PC-3 (cell line): ENCODE results near the gene SH3BP5L. TPM values are rescaled to one million over a fixed set of nuclear protein-coding genes. Genes with fewer than 3 reads are reported as not detected.
"Not testable (repeated sequence)": the region's sequence is repeated elsewhere in the genome, so short reads cannot be mapped to it uniquely, and the experiment has no call there.

Source experiments
- ATAC-seq: fragments of 200-7000 bp; cut with Tn5 transposase; 2 replicates; pipeline ENCODE4 v1.9.1; 2020; ENCODE audit warnings: mild to moderate bottlenecking, moderate library complexity
- BruUV-seq: library from RNA; stranded (reverse); fragments of 400-500 nt; replicated peaks from 2 replicates; lab custom pipeline; 2021; lab: Mats Ljungman, UMichigan
- CTCF ChIA-PET: fragments of 300-600 bp; sonication (Branson Sonifier 250); formaldehyde crosslinking; loops from one replicate; lab custom pipeline; 2022; ENCODE audit warnings: antibody characterized with exemption; lab: Charles Lee
- POLR2A ChIA-PET: fragments of 300-600 bp; sonication (Branson Sonifier 250); formaldehyde crosslinking; loops from one replicate; lab custom pipeline; 2022; ENCODE audit warnings: antibody characterized with exemption; ENCODE audit not compliant: unreplicated experiment; lab: Charles Lee
- DNase-seq: peaks from one replicate; pipeline ENCODE4 v3.0.0-alpha.2; 2015
- H2AFZ ChIP-seq: fragments of 300-600 bp; sonication (generic); 2 replicates; pipeline ENCODE4 v1.6.0; 2016; ENCODE audit warnings: antibody characterized with exemption, low read length
- H3F3A ChIP-seq: fragments of 300-600 bp; sonication (generic); one replicate; pipeline ENCODE4 v1.6.0; 2017; ENCODE audit warnings: antibody characterized with exemption, low read length, control low read depth, mild to moderate bottlenecking; ENCODE audit not compliant: unreplicated experiment
- H3K27ac ChIP-seq: fragments of 300-600 bp; sonication (generic); 2 replicates; pipeline ENCODE4 v1.5.1; 2016; ENCODE audit warnings: mild to moderate bottlenecking, low read length
- H3K27me3 ChIP-seq: fragments of 300-600 bp; sonication (generic); 2 replicates; pipeline ENCODE4 v1.6.1; 2016; ENCODE audit warnings: low read length, mixed read lengths
- H3K36me3 ChIP-seq: fragments of 300-600 bp; sonication (generic); 2 replicates; pipeline ENCODE4 v1.6.1; 2016; ENCODE audit warnings: low read depth, mixed run types, low read length, mixed read lengths
- H3K4me1 ChIP-seq: fragments of 300-600 bp; sonication (generic); 2 replicates; pipeline ENCODE4 v1.5.1; 2016; ENCODE audit warnings: low read length; ENCODE audit not compliant: insufficient read depth
- H3K4me2 ChIP-seq: fragments of 300-600 bp; sonication (generic); 2 replicates; pipeline ENCODE4 v1.6.0; 2016; ENCODE audit warnings: low read length
- H3K4me3 ChIP-seq: fragments of 300-600 bp; sonication (generic); 2 replicates; pipeline ENCODE4 v1.5.1; 2016; ENCODE audit warnings: mild to moderate bottlenecking, low read length, mixed read lengths
- H3K79me2 ChIP-seq: fragments of 300-600 bp; sonication (generic); 2 replicates; pipeline ENCODE4 v1.6.1; 2017; ENCODE audit warnings: low read length, mixed read lengths
- H3K9ac ChIP-seq: fragments of 300-600 bp; sonication (generic); 2 replicates; pipeline ENCODE4 v1.6.0; 2016; ENCODE audit warnings: mild to moderate bottlenecking, low read length
- H3K9me2 ChIP-seq: fragments of 300-600 bp; sonication (generic); replicated peaks from 2 replicates; pipeline ENCODE4 v1.6.1; 2016; ENCODE audit warnings: mixed run types, low read length, mixed read lengths
- H3K9me3 ChIP-seq: fragments of 300-600 bp; sonication (generic); 2 replicates; pipeline ENCODE4 v1.6.1; 2016; ENCODE audit warnings: low read length, mixed read lengths
- H4K20me1 ChIP-seq: fragments of 300-600 bp; sonication (generic); 2 replicates; pipeline ENCODE4 v1.6.1; 2016; ENCODE audit warnings: low read length, mixed read lengths
- EZH2 ChIP-seq: fragments of 300-600 bp; sonication (generic); IDR thresholded peaks from one replicate; pipeline ENCODE4 v1.6.1; 2017; ENCODE audit warnings: antibody characterized with exemption, mild to moderate bottlenecking, low read length; ENCODE audit not compliant: unreplicated experiment
- EZH2phosphoT487 ChIP-seq: fragments of 300-600 bp; sonication (generic); IDR thresholded peaks from 2 replicates; pipeline ENCODE4 v1.6.1; 2018; ENCODE audit warnings: mild to moderate bottlenecking, antibody characterized with exemption, low read length, borderline replicate concordance
- intact Hi-C: fragments of 100-400 bp; cut with micrococcal nuclease; formaldehyde crosslinking; loops from 2 replicates; pipeline ENCODE4 v1.9.0; 2023
- total RNA-seq: library from RNA; depleted of rRNA; stranded (reverse); fragments of >200 nt; gene quantifications from 2 replicates; pipeline ENCODE4 v1.2.3, GENCODE V29; 2014
- TF ChIP-seq, protein P1 (sequence below): fragments of 300-600 bp; sonication (generic); conservative IDR thresholded peaks from 2 replicates; pipeline ENCODE4 v1.5.1; 2017; ENCODE audit warnings: antibody characterized with exemption, low read depth, mild to moderate bottlenecking, low read length

Gene SH3BP5L
- total RNA-seq, 1 experiment from 2014 or later: 63.5 TPM

DNA sequence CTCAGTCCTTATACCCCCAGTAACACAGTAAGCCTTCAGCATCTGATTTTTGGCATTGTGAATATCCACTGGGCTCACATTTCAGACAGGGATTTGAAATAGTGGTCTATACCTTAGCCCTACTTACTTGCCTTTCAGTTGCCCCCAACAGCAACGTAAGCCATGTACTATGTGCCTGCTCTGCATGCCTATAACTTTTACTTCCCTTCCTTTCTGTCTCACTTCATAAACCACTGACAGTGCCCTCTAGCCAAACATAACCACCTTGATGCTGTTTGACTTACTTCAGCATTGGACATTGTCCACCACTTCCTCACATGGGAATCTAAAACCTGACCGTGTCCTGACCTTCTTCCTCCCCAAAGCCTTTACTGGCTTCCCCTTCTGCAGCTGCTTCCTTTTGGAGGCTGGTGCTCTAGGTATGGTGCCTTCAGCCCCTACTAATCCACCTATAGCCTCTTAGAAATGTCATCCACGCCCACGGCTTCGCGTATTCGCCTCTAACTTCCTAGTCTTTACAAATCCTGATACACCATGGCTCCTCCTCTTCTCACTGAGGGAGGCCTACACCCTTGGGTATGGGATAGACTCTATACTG is 8.7 kb upstream of the SH3BP5L start:
- DNase-seq (no peak), ATAC-seq (no peak)
- ChIA-PET POLR2A (no interaction called here), CTCF (no interaction called here)
- H3F3A ChIP-seq: no peaks in the 10 kb centered on the region
- peaks cover 12% of the 10 kb centered on the region for H3K4me1 ChIP-seq
- no peaks in the 10 kb centered on the region for H3K36me3 ChIP-seq
- peaks cover 6% of the 10 kb centered on the region for H3K79me2 ChIP-seq
- no peak overlapping the region for H3K27ac ChIP-seq
- no peaks in the 10 kb centered on the region for H4K20me1 ChIP-seq
- no peak overlapping the region for H3K4me2 ChIP-seq
- no peaks in the 10 kb centered on the region for H3K9me2 ChIP-seq
- no TSS peak for BruUV-seq
- TF ChIP-seq EZH2phosphoT487 (no peak), EZH2 (no peak)
- TF ChIP-seq, protein P1, sequence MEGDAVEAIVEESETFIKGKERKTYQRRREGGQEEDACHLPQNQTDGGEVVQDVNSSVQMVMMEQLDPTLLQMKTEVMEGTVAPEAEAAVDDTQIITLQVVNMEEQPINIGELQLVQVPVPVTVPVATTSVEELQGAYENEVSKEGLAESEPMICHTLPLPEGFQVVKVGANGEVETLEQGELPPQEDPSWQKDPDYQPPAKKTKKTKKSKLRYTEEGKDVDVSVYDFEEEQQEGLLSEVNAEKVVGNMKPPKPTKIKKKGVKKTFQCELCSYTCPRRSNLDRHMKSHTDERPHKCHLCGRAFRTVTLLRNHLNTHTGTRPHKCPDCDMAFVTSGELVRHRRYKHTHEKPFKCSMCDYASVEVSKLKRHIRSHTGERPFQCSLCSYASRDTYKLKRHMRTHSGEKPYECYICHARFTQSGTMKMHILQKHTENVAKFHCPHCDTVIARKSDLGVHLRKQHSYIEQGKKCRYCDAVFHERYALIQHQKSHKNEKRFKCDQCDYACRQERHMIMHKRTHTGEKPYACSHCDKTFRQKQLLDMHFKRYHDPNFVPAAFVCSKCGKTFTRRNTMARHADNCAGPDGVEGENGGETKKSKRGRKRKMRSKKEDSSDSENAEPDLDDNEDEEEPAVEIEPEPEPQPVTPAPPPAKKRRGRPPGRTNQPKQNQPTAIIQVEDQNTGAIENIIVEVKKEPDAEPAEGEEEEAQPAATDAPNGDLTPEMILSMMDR: no peak
- H3K27me3 ChIP-seq: no peaks in the 10 kb centered on the region
- no peak overlapping the region for H3K9ac ChIP-seq
- H3K4me3 ChIP-seq: no peak overlapping the region
- intact Hi-C loops: no loop called here
- no peak overlapping the region for H2AFZ ChIP-seq
- H3K9me3 ChIP-seq: no peaks in the 10 kb centered on the region

DNA sequence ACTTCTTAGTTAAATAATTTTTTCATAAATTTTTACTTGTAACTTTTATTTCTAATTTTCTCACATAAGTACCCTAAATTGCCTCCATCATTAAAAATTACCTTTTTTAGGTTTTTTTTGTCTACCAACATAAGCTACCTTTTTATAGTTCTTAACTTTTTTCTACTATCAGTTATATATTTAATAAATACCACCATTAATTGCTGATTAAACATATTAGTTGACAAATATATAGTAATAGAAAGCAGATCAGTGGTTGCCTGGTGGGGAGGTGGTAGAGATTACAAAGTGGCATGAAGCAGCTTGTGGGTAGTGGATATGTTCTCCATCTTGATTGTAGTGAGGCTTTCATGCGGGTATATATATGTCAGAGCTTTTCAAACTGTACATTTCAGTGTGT is 6.1 kb upstream of the SH3BP5L start:
- no peak overlapping the region for H3K9ac ChIP-seq
- no peak overlapping the region for H3K27ac ChIP-seq
- no peaks in the 10 kb centered on the region for H3F3A ChIP-seq
- H3K9me2 ChIP-seq: no peaks in the 10 kb centered on the region
- CTCF ChIA-PET: no interaction called here
- H3K4me3 ChIP-seq: no peak overlapping the region
- ATAC-seq (no peak), DNase-seq (no peak)
- H4K20me1 ChIP-seq: no peaks in the 10 kb centered on the region
- no peaks in the 10 kb centered on the region for H3K36me3 ChIP-seq
- POLR2A ChIA-PET: no interaction called here
- peaks cover 13% of the 10 kb centered on the region for H3K4me1 ChIP-seq
- H3K9me3 ChIP-seq: no peaks in the 10 kb centered on the region
- intact Hi-C loops: no loop called here
- no TSS peak for BruUV-seq
- H3K79me2 ChIP-seq: no peaks in the 10 kb centered on the region
- TF ChIP-seq, protein P1: no peak
- TF ChIP-seq EZH2: no peak
- no peak for TF ChIP-seq EZH2phosphoT487
- H3K4me2 ChIP-seq: no peak overlapping the region
- no peaks in the 10 kb centered on the region for H3K27me3 ChIP-seq
- no peak overlapping the region for H2AFZ ChIP-seq

DNA sequence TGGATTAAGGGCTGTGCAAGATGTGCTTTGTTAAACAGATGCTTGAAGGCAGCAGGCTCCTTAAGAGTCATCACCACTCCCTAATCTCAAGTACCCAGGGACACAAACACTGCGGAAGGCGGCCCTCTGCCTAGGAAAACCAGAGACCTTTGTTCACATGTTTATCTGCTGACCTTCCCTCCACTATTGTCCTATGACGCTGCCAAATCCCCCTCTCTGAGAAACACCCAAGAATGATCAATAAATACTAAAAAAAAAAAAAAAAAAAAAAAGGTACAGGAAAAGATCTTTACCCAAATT is 5.0 kb upstream of the SH3BP5L start:
- CTCF ChIA-PET, BruUV-seq, H3F3A ChIP-seq, H3K4me3 ChIP-seq, POLR2A ChIA-PET, H3K27me3 ChIP-seq, H3K9ac ChIP-seq, ATAC-seq, H3K79me2 ChIP-seq, H3K9me2 ChIP-seq, H3K27ac ChIP-seq, H3K36me3 ChIP-seq, intact Hi-C loops, H4K20me1 ChIP-seq, H3K9me3 ChIP-seq, H3K4me2 ChIP-seq, H2AFZ ChIP-seq, DNase-seq: not testable (repeated sequence)
- peaks cover 16% of the 10 kb centered on the region for H3K4me1 ChIP-seq
